K562 (cell line): ENCODE data around the gene UQCRC1. TPM values are rescaled to one million over a fixed set of nuclear protein-coding genes. Genes with fewer than 3 reads are reported as not detected.
A peak's percentile ranks its signal among the peaks of the same experiment; 100 is the strongest.

Source experiments
- ADNP ChIP-seq: fragments of 200-800 bp; sonication (Bioruptor generic); IDR thresholded peaks from 2 replicates; pipeline ENCODE4 v1.6.1; 2016; ENCODE audit warnings: missing genetic modification characterization, missing compliant biosample characterization
- ARID1B ChIP-seq: fragments of 450-650 bp; IDR thresholded peaks from 2 replicates; pipeline ENCODE4 v1.6.1; 2016; ENCODE audit warnings: antibody characterized with exemption, mild to moderate bottlenecking, inconsistent platforms
- ATF7 ChIP-seq: fragments of 450-650 bp; IDR thresholded peaks from 2 replicates; pipeline ENCODE4 v1.7.1; 2014; ENCODE audit warnings: mild to moderate bottlenecking, moderate library complexity
- CBX2 ChIP-seq: fragments of 200-600 bp; sonication (generic); IDR thresholded peaks from one replicate; pipeline ENCODE4 v1.6.1; 2012; ENCODE audit warnings: mild to moderate bottlenecking, low read length, inconsistent platforms; ENCODE audit not compliant: insufficient read depth, poor library complexity, severe bottlenecking
- CSDE1 ChIP-seq, 2 experiments: fragments of 450-650 bp; IDR thresholded peaks; 2 replicates each; pipeline ENCODE4 v1.6.1; 2016; ENCODE audit warnings: mild to moderate bottlenecking in 1 of 2
- DEAF1 ChIP-seq: fragments of 450-650 bp; formaldehyde crosslinking; IDR thresholded peaks from 2 replicates; pipeline ENCODE4 v1.4.0; 2020; ENCODE audit warnings: mild to moderate bottlenecking, moderate library complexity
- ELK1 ChIP-seq: sonication (generic); formaldehyde crosslinking; IDR thresholded peaks from 2 replicates; pipeline ENCODE4 v1.8.1; 2022; ENCODE audit warnings: missing genetic modification reagents
- FOXA1 ChIP-seq: fragments of 450-650 bp; IDR thresholded peaks from 2 replicates; pipeline ENCODE4 v1.6.1; 2016; ENCODE audit warnings: mild to moderate bottlenecking, borderline replicate concordance
- HDAC6 ChIP-seq: IDR thresholded peaks from 2 replicates; pipeline ENCODE4 v1.6.1; 2012; ENCODE audit warnings: low read depth, mild to moderate bottlenecking, control low read depth, inconsistent platforms, low read length, moderate library complexity
- HMGXB4 ChIP-seq: sonication (generic); formaldehyde crosslinking; IDR thresholded peaks from 2 replicates; pipeline ENCODE4 v1.8.1; 2023; ENCODE audit warnings: mild to moderate bottlenecking, missing genetic modification reagents
- KLF16 ChIP-seq: IDR thresholded peaks from 2 replicates; pipeline ENCODE4 v1.6.1; 2016; ENCODE audit warnings: antibody characterized with exemption
- MAZ ChIP-seq, 2 experiments: fragments of 450-650 bp in 1 of 2; sonication (generic) in 1 of 2; formaldehyde crosslinking; IDR thresholded peaks in 1 of 2; conservative IDR thresholded peaks in 1 of 2; 2 replicates each; pipeline versions ENCODE4 v1.4.0 to v1.5.0; 2020; ENCODE audit warnings: mild to moderate bottlenecking in 1 of 2, missing genetic modification reagents in 1 of 2
- MBD1 ChIP-seq: fragments of 250-450 bp; sonication (Bioruptor Pico); IDR thresholded peaks from 2 replicates; pipeline ENCODE4 v1.8.0; 2022; ENCODE audit warnings: inconsistent platforms
- MIER1 ChIP-seq: fragments of 450-650 bp; IDR thresholded peaks from 2 replicates; pipeline ENCODE4 v1.6.1; 2016; ENCODE audit warnings: antibody characterized with exemption, mild to moderate bottlenecking, low read depth
- NR4A1 ChIP-seq, 2 experiments: fragments of 250-450 bp in 1 of 2; fragments of 450-650 bp in 1 of 2; sonication (Bioruptor Pico) in 1 of 2; IDR thresholded peaks; 2 replicates each; pipeline versions ENCODE4 v1.4.0 to v1.6.1; 2016 to 2020; ENCODE audit warnings: mild to moderate bottlenecking in 2 of 2, missing compliant biosample characterization in 1 of 2, missing genetic modification characterization in 1 of 2, moderate library complexity in 1 of 2
- STAT5B ChIP-seq: fragments of 250-450 bp; sonication (Bioruptor Pico); IDR thresholded peaks from 2 replicates; pipeline ENCODE4 v1.8.0; 2021; ENCODE audit warnings: mild to moderate bottlenecking, inconsistent platforms
- ZFP91 ChIP-seq: sonication (generic); formaldehyde crosslinking; IDR thresholded peaks from 2 replicates; pipeline ENCODE4 v1.8.0; 2022; ENCODE audit warnings: mild to moderate bottlenecking, missing genetic modification reagents
- ZKSCAN1 ChIP-seq: fragments of 150-350 bp; IDR thresholded peaks from 2 replicates; pipeline ENCODE4 v1.6.1; 2016; ENCODE audit warnings: low read depth, low read length
- ZNF212 ChIP-seq: fragments of 450-650 bp; formaldehyde crosslinking; IDR thresholded peaks from 2 replicates; pipeline ENCODE4 v1.4.0; 2020; ENCODE audit warnings: mild to moderate bottlenecking
- ZNF717 ChIP-seq: fragments of 250-450 bp; sonication (Bioruptor Pico); IDR thresholded peaks from 2 replicates; pipeline ENCODE4 v1.5.0; 2021
- polyA plus RNA-seq, 8 experiments: library from polyadenylated mRNA; depleted of rRNA in 4 of 8; stranded (reverse) in 5 of 8; unstranded in 3 of 8; fragments of >200 nt; fragmentation: Nextera tagmentation in 2 of 8; fragmentation: Illumina TruSeq in 1 of 8; extraction: Ambion mirVana in 2 of 8; extraction: Trizol in 1 of 8; gene quantifications; 2 replicates each; pipeline versions ENCODE4 v1.2.1 to v1.2.3, GENCODE V29; 2011 to 2014; ENCODE audit warnings: inconsistent platforms in 1 of 8, missing spikeins in 1 of 8
- total RNA-seq, 7 experiments: library from RNA; depleted of rRNA in 6 of 7; stranded (reverse); fragments of >200 nt in 6 of 7; fragmentation: Illumina TruSeq in 2 of 7; extraction: Trizol in 2 of 7; gene quantifications; 2 replicates each; pipeline versions ENCODE4 v1.2.1 to v1.2.3, GENCODE V29; 2011 to 2021; ENCODE audit warnings: low replicate concordance in 1 of 7

Gene UQCRC1
- total and polyA plus RNA-seq, 9 of the 15 experiments (the other 6 are each of a cell fraction or from before 2014, with no cell fraction given), result 125 to 424 (median 268) TPM

GRCh38 chr3:48555949-48556795 lies 53.3 kb downstream of the UQCRC1 start (continued):
- TF ChIP-seq DEAF1, result no peak
- no peak for TF ChIP-seq MIER1
- no peak for TF ChIP-seq FOXA1
- peak; percentile 47; the same call in 1 of the 2 replicates for TF ChIP-seq ADNP (tag)
- TF ChIP-seq CSDE1 (IDR thresholded peaks at IDR 0.05), result no peak
- 0 out of 4 replicates have a peak, but pooled peaks of 1 of the 2 experiments have one; percentile 13 for TF ChIP-seq MAZ (CRISPR knock-in tag; conservative IDR thresholded peaks at IDR 0.05 in 1 of 2, IDR thresholded peaks at IDR 0.05 in 1 of 2)
- TF ChIP-seq NR4A1 (CRISPR knock-in tag; IDR thresholded peaks at IDR 0.05), result no peak
- no peak for TF ChIP-seq NR4A1 (tag; IDR thresholded peaks at IDR 0.05)
- no peak for TF ChIP-seq ARID1B
- no peak for TF ChIP-seq ZKSCAN1
- TF ChIP-seq MBD1, result no peak
- no peak for TF ChIP-seq HMGXB4 (CRISPR knock-in tag)
- no peak for TF ChIP-seq ZNF717
- TF ChIP-seq STAT5B (CRISPR knock-in tag), result no peak
- TF ChIP-seq HDAC6, result no peak
- no peak for TF ChIP-seq ZFP91 (CRISPR knock-in tag)
- TF ChIP-seq ELK1 (CRISPR knock-in tag), result no peak
- TF ChIP-seq ATF7, result no peak
- no peak for TF ChIP-seq KLF16
- no peak for TF ChIP-seq CBX2
- TF ChIP-seq ZNF212 (CRISPR knock-in tag), result no peak
